Stimulated activated CD8-positive, alpha-beta memory T cell treated with anti-CD3 and anti-CD28 coated beads, Interleukin-12 subunit alpha, Interleukin-12 subunit beta, amount 100 ng/mL, for 1 hour (primary cell): ENCODE results near the gene CNGA3.
"Not testable (repeated sequence)": the region's sequence is repeated elsewhere in the genome, so short reads cannot be mapped to it uniquely, and the experiment has no call there.

Source experiments
- DNase-seq: peaks from one replicate; pipeline ENCODE4 v3.0.0-alpha.2; 2020; ENCODE audit warnings: low read depth

Gene CNGA3

GRCh38 chr2:98346311-98347236 lies at the start of gene CNGA3:
Gene CNGA3, plus strand, starts transcription at chr2:98346456. Its CDS starts 23,520 bp downstream, at chr2:98369976.
- no peak for DNase-seq

GRCh38 chr2:98297817-98298682 lies 48.2 kb upstream of the CNGA3 start:
- DNase-seq: no peak

- no peak for DNase-seq
These were observed 47.5 kb upstream of the CNGA3 start for GRCh38 chr2:98298683-98299164.

GRCh38 chr2:98299211-98299905 lies 46.9 kb upstream of the CNGA3 start:
- DNase-seq: no peak

GRCh38 chr2:98300141-98300874 lies 45.9 kb upstream of the CNGA3 start:
- no peak for DNase-seq

- DNase-seq: no peak
These were observed 44.8 kb upstream of the CNGA3 start for GRCh38 chr2:98301469-98301868.

- DNase-seq: not testable (repeated sequence)
These were observed 39.0 kb upstream of the CNGA3 start for GRCh38 chr2:98307131-98307696.

GRCh38 chr2:98308068-98308467 lies 38.2 kb upstream of the CNGA3 start:
- no peak for DNase-seq

GRCh38 chr2:98308532-98308931 lies 37.7 kb upstream of the CNGA3 start:
- DNase-seq: no peak

- no peak for DNase-seq
These were observed 36.7 kb upstream of the CNGA3 start for GRCh38 chr2:98309580-98309979.

GRCh38 chr2:98310010-98310409 lies 36.2 kb upstream of the CNGA3 start:
- DNase-seq: no peak

GRCh38 chr2:98311090-98311489 lies 35.2 kb upstream of the CNGA3 start:
- DNase-seq: no peak

GRCh38 chr2:98311771-98312545 lies 34.3 kb upstream of the CNGA3 start:
- DNase-seq: no peak

GRCh38 chr2:98313492-98314250 lies 32.6 kb upstream of the CNGA3 start:
- no peak for DNase-seq

GRCh38 chr2:98314251-98314650 lies 32.0 kb upstream of the CNGA3 start:
- no peak for DNase-seq

GRCh38 chr2:98315957-98316356 lies 30.3 kb upstream of the CNGA3 start:
- DNase-seq: no peak

GRCh38 chr2:98317214-98317613 lies 29.0 kb upstream of the CNGA3 start:
- DNase-seq: no peak

- DNase-seq: not testable (repeated sequence)
These were observed 26.1 kb upstream of the CNGA3 start for GRCh38 chr2:98320171-98320570.

GRCh38 chr2:98324181-98324580 lies 22.1 kb upstream of the CNGA3 start:
- no peak for DNase-seq
